Measurements from ENCODE around the gene EVA1B.
A peak's percentile ranks its signal among the peaks of the same experiment; 100 is the strongest.

Gene EVA1B

GRCh38 chr1:36323636-36324352 is at the start of gene EVA1B:
TSS of gene EVA1B (minus strand) at chr1:36323645. CDS start at chr1:36323037, 608 bp downstream.
- H3K4me2 ChIP-seq (ENCODE audit: low read length), result peak within 1 kb of the TSS; percentile 86
- H3K9me2 ChIP-seq (replicated peaks; ENCODE audit: control insufficient read depth, low read length), result no peaks in the 10 kb centered on the region
- 0 out of 2 replicates have a peak, but pooled peaks cover 2% of the 10 kb centered on the region for H3K27me3 ChIP-seq (ENCODE audit: control insufficient read depth, low read length)
- no peaks in the 10 kb centered on the region for H3K79me2 ChIP-seq (ENCODE audit: control insufficient read depth, low read length)
- H3K27ac ChIP-seq (ENCODE audit: low read depth, low read length), result no peak within 1 kb of the TSS
- no peaks in the 10 kb centered on the region for H3F3A ChIP-seq (ENCODE audit: control insufficient read depth, insufficient read depth)
- H4K20me1 ChIP-seq (ENCODE audit: control insufficient read depth, insufficient read depth, low read depth, low read length), result no peaks in the 10 kb centered on the region
- TF ChIP-seq CTCF (IDR thresholded peaks at IDR 0.05; ENCODE audit: low read depth, low read length, poor library complexity, severe bottlenecking), result no peak
- no peak for TF ChIP-seq EZH2phosphoT487 (IDR thresholded peaks at IDR 0.05; ENCODE audit: borderline replicate concordance, low read length)
- no peaks in the 10 kb centered on the region for H3K36me3 ChIP-seq (ENCODE audit: control insufficient read depth, low read length)
- peaks cover 41% of the 10 kb centered on the region for H3K4me1 ChIP-seq (ENCODE audit: control insufficient read depth, low read length)
- H3K9me3 ChIP-seq (ENCODE audit: control insufficient read depth, insufficient read depth, low read length), result no peaks in the 10 kb centered on the region
- peak within 1 kb of the TSS; percentile 76 for H3K4me3 ChIP-seq (ENCODE audit: low read length)

- peak overlapping the region; percentile 66 for H3K4me3 ChIP-seq (ENCODE audit: low read length)
- no peaks in the 10 kb centered on the region for H3K9me2 ChIP-seq (replicated peaks; ENCODE audit: control insufficient read depth, low read length)
- peaks cover 96% of the 10 kb centered on the region for H3K4me1 ChIP-seq (ENCODE audit: control insufficient read depth, low read length)
- H3K79me2 ChIP-seq (ENCODE audit: control insufficient read depth, low read length), result peaks cover 96% of the 10 kb centered on the region
- H3K27me3 ChIP-seq (ENCODE audit: control insufficient read depth, low read length), result no peaks in the 10 kb centered on the region
- H3K4me2 ChIP-seq (ENCODE audit: low read length), result peak overlapping the region; percentile 93
- peak overlapping the region; percentile 87 for H3K27ac ChIP-seq (ENCODE audit: low read depth, low read length)
- H4K20me1 ChIP-seq (ENCODE audit: control insufficient read depth, insufficient read depth, low read depth, low read length), result 0 out of 2 replicates have a peak, but pooled peaks cover 6% of the 10 kb centered on the region
- H3F3A ChIP-seq (ENCODE audit: control insufficient read depth, insufficient read depth), result peaks cover 34% of the 10 kb centered on the region
- no peak for TF ChIP-seq CTCF (IDR thresholded peaks at IDR 0.05; ENCODE audit: low read depth, low read length, poor library complexity, severe bottlenecking)
- TF ChIP-seq EZH2phosphoT487 (IDR thresholded peaks at IDR 0.05; ENCODE audit: borderline replicate concordance, low read length), result no peak
- peaks cover 74% of the 10 kb centered on the region for H3K36me3 ChIP-seq (ENCODE audit: control insufficient read depth, low read length)
- no peaks in the 10 kb centered on the region for H3K9me3 ChIP-seq (ENCODE audit: control insufficient read depth, insufficient read depth, low read length)
Observed at GRCh38 chr1:36372617-36373016, 49.2 kb upstream of the EVA1B start.

- H3K4me2 ChIP-seq (ENCODE audit: low read length), result peak overlapping the region; percentile 93
- H4K20me1 ChIP-seq (ENCODE audit: control insufficient read depth, insufficient read depth, low read depth, low read length), result peaks cover 17% of the 10 kb centered on the region; the same call in 1 of the 2 replicates
- H3K27ac ChIP-seq (ENCODE audit: low read depth, low read length), result peak overlapping the region; percentile 87
- peak overlapping the region; percentile 10 for H3K4me3 ChIP-seq (ENCODE audit: low read length)
- H3K4me1 ChIP-seq (ENCODE audit: control insufficient read depth, low read length), result peaks cover 90% of the 10 kb centered on the region
- H3K27me3 ChIP-seq (ENCODE audit: control insufficient read depth, low read length), result no peaks in the 10 kb centered on the region
- peaks cover 91% of the 10 kb centered on the region for H3K79me2 ChIP-seq (ENCODE audit: control insufficient read depth, low read length)
- H3K9me3 ChIP-seq (ENCODE audit: control insufficient read depth, insufficient read depth, low read length), result no peaks in the 10 kb centered on the region
- TF ChIP-seq EZH2phosphoT487 (IDR thresholded peaks at IDR 0.05; ENCODE audit: borderline replicate concordance, low read length) (no peak), CTCF (IDR thresholded peaks at IDR 0.05; ENCODE audit: low read depth, low read length, poor library complexity, severe bottlenecking) (peak; percentile 94)
- no peaks in the 10 kb centered on the region for H3K9me2 ChIP-seq (replicated peaks; ENCODE audit: control insufficient read depth, low read length)
- H3K36me3 ChIP-seq (ENCODE audit: control insufficient read depth, low read length), result peaks cover 70% of the 10 kb centered on the region
- H3F3A ChIP-seq (ENCODE audit: control insufficient read depth, insufficient read depth), result peaks cover 31% of the 10 kb centered on the region
Observed at GRCh38 chr1:36369061-36369861, 45.8 kb upstream of the EVA1B start.
